Kidney (tissue), 14 donors: ENCODE measurements around the gene CERS5. TPM values are rescaled to one million over a fixed set of nuclear protein-coding genes. Genes with fewer than 3 reads are reported as not detected.

Experiments
- DNase-seq, 5 donors: peaks; one replicate each; pipeline ENCODE4 v3.0.0-alpha.2; 2013 to 2020
- FAIRE-seq: peaks from 2 replicates; lab custom pipeline; 2012; peaks lifted over from hg19 to GRCh38; lab: Jason Lieb, UNC
- H3K27ac ChIP-seq, 2 donors: one replicate each; pipeline ENCODE4 v1.7.0; 2013; ENCODE audit warnings: low read depth in 2 of 2, low read length in 2 of 2, inconsistent platforms in 1 of 2
- H3K27me3 ChIP-seq: one replicate; pipeline ENCODE4 v1.7.1; 2013; ENCODE audit warnings: low read length, inconsistent platforms; ENCODE audit not compliant: control insufficient read depth, insufficient read depth
- H3K36me3 ChIP-seq, 3 donors: one replicate each; pipeline versions ENCODE4 v1.7.0 to v1.7.1; 2013; ENCODE audit warnings: low read length in 3 of 3, control low read depth in 1 of 3, inconsistent platforms in 1 of 3; ENCODE audit not compliant: insufficient read depth in 3 of 3, control insufficient read depth in 2 of 3
- H3K4me1 ChIP-seq, 3 donors: one replicate each; pipeline versions ENCODE4 v1.7.0 to v1.7.1; 2013; ENCODE audit warnings: low read length in 3 of 3, inconsistent platforms in 1 of 3, low read depth in 1 of 3; ENCODE audit not compliant: control insufficient read depth in 2 of 3, insufficient read depth in 2 of 3
- H3K4me3 ChIP-seq, 3 donors: one replicate each; pipeline versions ENCODE4 v1.7.0 to v1.8.1; 2013; ENCODE audit warnings: low read length in 3 of 3, control low read depth in 1 of 3, inconsistent platforms in 1 of 3
- H3K9ac ChIP-seq, 3 donors: one replicate each; pipeline versions ENCODE4 v1.7.0 to v1.7.1; 2013; ENCODE audit warnings: low read length in 3 of 3, control low read depth in 1 of 3, inconsistent platforms in 1 of 3
- H3K9me3 ChIP-seq, 3 donors: one replicate each; pipeline versions ENCODE4 v1.7.0 to v1.7.1; 2013; ENCODE audit warnings: low read length in 3 of 3, control low read depth in 1 of 3, inconsistent platforms in 1 of 3; ENCODE audit not compliant: control insufficient read depth in 2 of 3, insufficient read depth in 1 of 3
- CTCF ChIP-seq: IDR thresholded peaks from 3 replicates; pipeline ENCODE4 v1.5.1; 2012; ENCODE audit warnings: mild to moderate bottlenecking, moderate library complexity, borderline replicate concordance; ENCODE audit not compliant: insufficient read depth; ENCODE audit errors: extremely low read depth
- intact Hi-C: fragments of 100-400 bp; cut with DNase I; formaldehyde crosslinking; loops from one replicate; pipeline ENCODE4 v1.11.1; 2022
- polyA plus RNA-seq: library from polyadenylated mRNA; stranded (reverse); fragments of 350-450 nt; fragmentation: Illumina TruSeq; extraction: RNeasy Lipid Tissue Mini Kit (QIAGEN cat#74804); gene quantifications from one replicate; pipeline ENCODE4 v1.2.3, GENCODE V29; 2014; ENCODE audit warnings: low read depth, low replicate concordance; ENCODE audit not compliant: insufficient read depth
- total RNA-seq: library from RNA; stranded (reverse); fragmentation: NEBNext Ultra II Directional; extraction: Animal tissue kit (Norgen Biotek cat#: 25700); gene quantifications from one replicate; pipeline ENCODE4 v1.2.1, GENCODE V29; 2021
- donor health status: control.
- donor health status: control.
- donor health status: control.
- donor health status: control.
- donor health status: control.
- donor health status: DM: yes; HTN: yes; CAD: no.
- donor health status: Normal renal cell carcinoma (clear cell type).

CERS5 gene
- total and polyA plus RNA-seq, 2 donors from 2014 or later, result 40.2 to 52.1 TPM

DNA sequence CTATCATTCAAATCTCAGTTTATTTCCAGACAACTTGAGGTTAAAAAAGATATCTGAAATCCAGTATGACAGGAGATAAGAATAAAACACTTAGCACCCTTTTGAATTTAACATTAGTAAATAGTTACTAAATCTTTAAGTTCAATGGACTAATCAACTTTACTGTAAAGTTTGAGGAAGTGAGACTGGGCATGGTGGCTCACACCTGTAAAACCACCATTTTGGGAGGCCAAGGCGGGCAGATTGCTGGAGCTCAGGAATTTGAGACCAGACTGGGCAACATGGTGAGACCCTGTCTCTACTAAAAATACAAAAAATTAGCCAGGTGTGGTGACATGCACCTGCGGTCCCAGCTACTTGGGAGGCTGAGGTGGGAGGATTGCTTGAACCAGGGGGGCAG, 40.3 kb upstream of the CERS5 start:
- no peaks in the 10 kb centered on the region for H3K9me3 ChIP-seq
- intact Hi-C loops, result no loop called here
- peaks cover 4 to 7% (median 5%) of the 10 kb centered on the region in 3 donors for H3K36me3 ChIP-seq
- H3K4me3 ChIP-seq, result no peak overlapping the region
- DNase-seq (no peak), FAIRE-seq (no peak)
- peaks cover 0 to 2% (median 0%) of the 10 kb centered on the region in 3 donors for H3K4me1 ChIP-seq
- TF ChIP-seq CTCF, result no peak
- no peaks in the 10 kb centered on the region for H3K27me3 ChIP-seq
- no peak overlapping the region for H3K9ac ChIP-seq
- H3K27ac ChIP-seq, result no peak overlapping the region

DNA sequence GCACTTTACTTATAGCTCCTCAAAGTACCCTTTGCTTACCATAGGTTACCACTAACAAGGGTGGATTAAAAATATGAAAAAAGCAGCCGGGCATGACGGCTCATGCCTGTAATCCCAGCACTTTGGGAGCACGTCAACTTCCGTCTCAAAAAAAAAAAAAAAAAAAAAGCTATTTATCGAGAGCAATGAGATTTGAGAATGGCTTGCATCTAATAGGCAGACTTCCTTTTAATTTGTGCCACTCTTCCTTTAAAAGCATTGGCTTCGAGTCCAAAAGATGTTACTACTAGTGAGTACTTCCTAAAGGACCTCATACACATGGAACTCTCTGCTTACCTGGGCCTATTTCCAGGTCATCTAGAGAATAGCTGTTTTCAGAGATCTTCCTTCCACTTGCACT, 38.5 kb upstream of the CERS5 start:
- Histone ChIP-seq H3K4me3 (no peak overlapping the region), H3K4me1 (peaks cover 0 to 1% (median 0%) of the 10 kb centered on the region in 3 donors), H3K27me3 (no peaks in the 10 kb centered on the region), H3K27ac (no peak overlapping the region), H3K9me3 (no peaks in the 10 kb centered on the region), H3K36me3 (peaks cover 4 to 9% (median 7%) of the 10 kb centered on the region in 3 donors), H3K9ac (no peak overlapping the region)
- intact Hi-C loops, result no loop called here
- FAIRE-seq, result no peak
- DNase-seq, result no peak
- no peak for TF ChIP-seq CTCF

- no peaks in the 10 kb centered on the region for H3K9me3 ChIP-seq
- peaks cover 0 to 5% (median 0%) of the 10 kb centered on the region in 3 donors for H3K4me1 ChIP-seq
- DNase-seq (no peak), FAIRE-seq (no peak)
- peaks cover 4 to 19% (median 11%) of the 10 kb centered on the region in 3 donors for H3K36me3 ChIP-seq
- H3K4me3 ChIP-seq, result no peak overlapping the region
- H3K27me3 ChIP-seq, result no peaks in the 10 kb centered on the region
- H3K27ac ChIP-seq, result no peak overlapping the region
- intact Hi-C loops, result no loop called here
- no peak overlapping the region for H3K9ac ChIP-seq
- no peak for TF ChIP-seq CTCF
Measured at GRCh38 chr12:50203691-50204090, 36.5 kb upstream of the CERS5 start.
